Suppressor macrophage treated with lipopolysaccharide for 4 hours (primary cell): ENCODE data around the gene MMAA.
"Not testable (repeated sequence)": the region's sequence is repeated elsewhere in the genome, so short reads cannot be mapped to it uniquely, and the experiment has no call there.

Experiments used
- DNase-seq: peaks from one replicate; pipeline ENCODE4 v3.0.0-alpha.2; 2020

Gene MMAA

DNA sequence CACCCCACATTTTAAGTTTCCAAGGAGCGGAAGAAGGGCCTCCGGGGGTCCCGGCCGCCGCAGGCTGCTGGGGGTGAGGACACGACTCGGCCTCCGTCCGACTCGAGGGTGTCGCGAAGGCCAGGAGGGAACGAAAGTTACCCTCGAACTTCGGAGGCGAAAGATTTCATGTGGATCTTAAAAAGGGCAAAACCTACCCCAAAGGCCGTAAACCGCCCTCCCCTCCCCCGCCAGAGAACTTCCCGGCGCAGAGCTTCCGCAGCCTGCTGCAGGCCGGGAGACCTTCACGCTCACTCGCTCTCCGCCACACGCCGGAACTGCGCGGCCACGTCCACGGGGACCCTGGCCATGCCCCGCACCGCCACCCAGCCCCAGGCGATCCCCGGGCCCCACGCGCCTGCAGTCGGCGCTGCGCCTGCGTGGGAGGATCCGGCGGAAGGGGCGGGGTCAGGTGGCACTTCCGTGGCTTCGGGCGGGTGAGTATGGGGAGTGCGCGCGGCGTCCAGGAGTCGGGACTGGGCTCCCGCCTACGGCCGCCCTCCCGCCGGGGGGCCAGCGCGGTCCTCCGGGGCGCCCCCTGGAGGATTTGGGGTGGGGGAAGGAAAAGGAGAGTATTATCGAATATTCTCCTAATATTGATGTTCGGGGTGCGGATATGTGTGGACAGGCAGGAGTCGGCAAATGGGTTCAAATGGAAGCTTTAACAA, at the start of gene MMAA:
Gene MMAA (plus strand): TSS at position 454 of the 707 bp plus-strand sequence. CDS start 19,755 bp downstream, outside the sequence.
- DNase-seq, result peak; percentile 97

DNA sequence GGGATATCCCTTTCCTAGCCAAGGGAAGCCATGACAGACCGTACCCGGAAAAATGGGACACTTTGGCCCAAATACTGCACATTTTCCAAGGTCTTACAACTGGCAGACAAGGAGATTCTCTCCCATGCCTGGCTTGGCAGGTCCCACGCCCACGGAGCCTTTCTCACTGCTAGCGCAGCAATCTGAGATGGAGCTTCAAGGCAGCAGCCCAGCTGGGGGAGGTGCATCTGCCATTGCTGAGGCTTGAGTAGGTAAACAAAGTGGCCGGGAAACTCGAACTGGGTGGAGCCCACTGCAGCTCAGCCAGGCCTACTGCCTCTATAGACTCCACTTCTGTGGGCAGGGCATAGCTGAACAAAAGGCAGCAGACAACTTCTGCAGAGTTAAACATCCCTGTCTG, 44.6 kb upstream of the MMAA start:
- not testable (repeated sequence) for DNase-seq

DNA sequence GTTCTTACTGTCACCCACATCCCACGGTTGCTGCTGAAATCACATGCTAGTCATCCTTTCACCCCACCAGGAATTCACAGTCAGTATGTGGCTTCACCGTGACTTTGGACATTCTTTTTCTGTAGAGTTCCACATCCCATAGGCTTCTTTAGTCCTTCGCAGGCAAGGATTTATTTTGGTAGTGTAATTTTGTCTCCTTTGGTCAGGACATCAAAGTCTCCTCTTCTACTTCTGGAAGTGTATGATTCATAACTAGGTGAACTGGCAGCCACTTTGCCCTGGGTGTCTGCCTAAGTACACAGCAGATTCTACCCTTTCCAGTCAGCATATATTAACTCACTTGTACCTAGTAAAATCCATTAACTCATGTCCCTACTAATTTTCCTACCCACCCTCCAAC, 38.3 kb upstream of the MMAA start:
- DNase-seq, result no peak

DNA sequence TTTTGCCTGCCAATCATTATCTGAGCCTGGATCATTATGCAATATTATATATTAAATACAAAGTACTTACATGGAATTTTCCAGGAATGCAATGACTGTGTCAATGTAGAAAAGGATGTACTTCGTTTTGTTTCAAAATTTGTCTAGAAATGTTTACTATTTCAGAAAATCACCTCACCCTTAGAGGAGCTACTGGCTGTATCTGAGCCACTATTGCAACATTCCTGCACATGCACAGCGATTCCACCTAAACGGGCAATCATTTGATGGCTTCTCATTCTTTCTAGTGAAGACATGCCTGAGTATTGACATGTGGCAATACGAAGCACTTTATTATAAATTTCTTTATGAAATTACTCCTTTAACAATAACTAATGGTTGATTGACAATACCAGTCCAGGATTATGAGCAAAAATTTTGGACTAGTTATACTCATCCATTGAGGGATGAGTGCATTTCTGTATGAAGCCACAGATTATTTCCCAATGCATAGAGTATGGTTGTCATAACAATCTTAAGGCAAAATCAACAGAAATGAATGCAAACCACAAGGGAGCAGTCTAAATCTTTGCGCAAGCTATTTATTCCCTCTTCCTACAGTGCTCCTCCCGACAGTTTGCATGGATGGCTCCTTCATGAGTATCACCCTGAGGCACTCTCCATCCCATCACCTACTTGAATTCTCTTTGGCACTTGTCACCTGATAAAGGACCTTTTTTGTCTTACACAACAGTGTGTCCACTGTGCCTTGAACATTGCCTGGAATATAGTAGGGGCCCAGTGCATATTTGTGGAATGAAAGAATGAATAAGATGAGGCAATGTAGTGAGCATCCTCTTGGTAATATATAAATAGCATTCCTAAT, 35.8 kb upstream of the MMAA start:
- DNase-seq, result no peak

DNA sequence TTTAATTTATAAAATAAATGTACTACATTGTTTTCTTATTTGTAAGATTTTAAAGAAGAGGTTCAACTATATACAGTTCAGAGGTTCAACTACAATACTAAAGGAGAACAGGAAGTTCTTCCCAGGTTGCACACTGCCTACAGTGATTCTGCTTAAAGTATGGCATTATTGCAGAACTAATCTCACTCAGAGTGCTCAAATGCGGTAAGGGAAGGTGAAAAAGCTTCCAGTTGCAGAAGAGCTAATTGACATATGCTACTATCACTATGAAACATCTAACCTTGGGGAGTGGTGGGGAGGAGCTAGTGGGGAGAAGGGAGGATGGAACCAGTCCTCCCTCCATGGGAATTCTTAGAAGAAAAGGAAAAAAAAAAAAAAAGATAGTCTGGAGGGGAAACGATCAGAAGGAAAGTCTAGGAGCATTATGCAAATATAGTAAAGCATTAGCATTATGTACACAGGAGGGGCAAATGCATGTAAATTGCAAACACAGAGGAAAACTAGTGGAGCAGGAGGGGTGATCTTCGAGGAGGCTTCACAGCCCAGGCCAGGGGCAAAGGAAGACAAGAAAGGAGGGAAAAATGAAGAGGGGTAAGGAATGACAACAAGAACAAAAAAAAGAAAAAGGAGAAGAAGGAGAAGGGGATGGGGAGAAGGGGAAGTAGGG, 32.0 kb upstream of the MMAA start:
- no peak for DNase-seq

DNA sequence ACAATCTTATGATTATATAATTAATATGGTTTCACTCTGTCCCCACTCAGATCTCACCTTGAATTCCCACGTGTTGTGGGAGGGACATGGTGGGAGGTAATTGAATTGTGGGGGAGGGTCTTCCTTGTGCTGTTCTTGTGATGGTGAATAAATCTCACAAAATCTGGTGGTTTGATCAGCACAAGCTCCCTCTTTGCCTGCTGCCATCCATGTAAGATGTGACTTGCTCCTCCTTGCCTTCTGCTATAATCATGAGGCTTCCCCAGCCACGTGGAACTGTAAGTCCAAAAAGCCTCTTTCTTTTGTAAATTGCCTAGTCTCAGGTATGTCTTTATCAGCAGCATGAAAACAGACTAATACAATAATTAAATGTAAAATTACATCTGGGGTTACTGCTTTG, 29.8 kb upstream of the MMAA start:
- not testable (repeated sequence) for DNase-seq

DNA sequence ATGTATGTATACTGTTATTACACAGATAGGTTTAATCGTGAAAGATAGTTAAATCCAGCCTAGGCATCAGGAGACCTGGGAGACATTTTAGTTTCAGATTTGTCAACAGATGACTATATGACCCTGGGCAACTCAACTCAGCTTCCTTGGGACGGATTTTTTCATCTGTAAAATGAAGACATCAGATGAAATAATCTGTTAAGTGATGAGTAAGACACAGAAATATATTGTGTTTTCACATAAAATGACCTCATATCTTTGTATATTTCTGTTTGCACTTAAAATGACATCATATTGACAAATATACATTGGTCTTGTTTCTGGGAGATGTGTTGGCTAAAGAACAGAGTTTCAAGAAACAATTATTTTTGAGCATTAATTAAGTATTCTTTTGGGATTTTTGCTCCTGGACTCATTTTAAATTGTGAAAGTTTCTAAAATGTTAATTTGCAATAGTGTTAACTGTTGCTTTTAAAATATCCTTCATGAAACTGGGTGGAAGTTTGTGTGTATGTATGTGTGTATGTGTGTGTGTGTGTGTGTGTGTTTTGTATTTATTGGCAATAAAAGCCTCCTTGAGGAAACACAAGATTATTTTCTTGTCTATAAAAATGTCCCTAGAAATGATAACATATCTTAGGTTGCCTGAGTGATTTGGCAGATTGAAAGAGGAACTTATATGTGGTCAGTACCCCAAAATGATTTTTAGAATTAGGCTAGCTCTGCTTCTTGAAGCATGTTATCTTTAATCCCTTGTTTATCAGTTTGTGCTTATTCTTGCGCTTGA, 29.1 kb upstream of the MMAA start:
- DNase-seq, result peak; percentile 9

DNA sequence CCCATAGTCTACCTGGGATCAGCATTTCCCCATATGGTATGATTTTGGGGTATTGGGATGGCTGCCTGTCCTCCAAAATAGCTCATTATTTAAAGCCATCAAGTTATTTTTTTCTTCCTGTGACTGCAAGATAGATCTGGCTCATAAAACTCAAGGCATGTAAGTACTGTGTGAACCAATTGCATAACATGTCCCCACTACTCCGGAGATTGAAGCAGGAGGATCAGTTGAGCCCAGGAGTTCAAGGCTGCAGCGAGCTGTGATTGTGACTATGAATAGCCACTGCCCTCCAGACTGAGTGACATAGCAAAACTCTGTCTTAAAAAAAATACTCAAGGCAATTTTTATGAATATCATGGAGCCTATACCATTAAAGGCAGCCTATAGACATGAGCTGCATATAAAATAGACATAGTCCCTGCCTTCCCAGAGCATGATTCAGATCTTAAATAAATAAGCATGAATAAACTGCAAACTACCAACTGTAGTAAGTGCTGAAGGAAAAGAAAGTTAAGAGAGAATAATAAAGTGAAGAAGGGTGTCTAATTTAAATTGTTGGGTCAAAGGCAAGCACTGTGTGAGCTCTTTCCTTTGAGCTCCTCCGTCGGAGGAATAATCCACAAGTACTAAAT, 16.9 kb upstream of the MMAA start:
- DNase-seq, result no peak

DNA sequence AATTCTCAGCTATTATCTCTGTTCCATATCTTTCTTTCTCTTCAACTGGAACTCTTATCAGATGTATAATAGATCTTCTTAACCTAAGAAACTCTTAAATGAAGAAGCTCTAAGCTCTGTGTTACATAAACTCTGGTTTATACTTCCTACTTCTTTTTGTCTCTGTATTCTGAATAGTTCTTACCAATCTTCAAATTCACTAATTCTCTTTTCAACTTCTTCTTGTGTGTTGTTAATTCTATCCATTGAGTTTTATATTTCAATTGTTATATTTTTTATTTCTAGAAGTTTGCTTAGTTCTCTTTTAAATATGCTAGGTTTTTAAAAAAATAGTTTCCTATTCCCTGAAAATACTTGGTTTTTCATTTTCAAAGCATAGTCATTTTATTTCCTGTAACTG, 13.2 kb upstream of the MMAA start:
- DNase-seq, result no peak

DNA sequence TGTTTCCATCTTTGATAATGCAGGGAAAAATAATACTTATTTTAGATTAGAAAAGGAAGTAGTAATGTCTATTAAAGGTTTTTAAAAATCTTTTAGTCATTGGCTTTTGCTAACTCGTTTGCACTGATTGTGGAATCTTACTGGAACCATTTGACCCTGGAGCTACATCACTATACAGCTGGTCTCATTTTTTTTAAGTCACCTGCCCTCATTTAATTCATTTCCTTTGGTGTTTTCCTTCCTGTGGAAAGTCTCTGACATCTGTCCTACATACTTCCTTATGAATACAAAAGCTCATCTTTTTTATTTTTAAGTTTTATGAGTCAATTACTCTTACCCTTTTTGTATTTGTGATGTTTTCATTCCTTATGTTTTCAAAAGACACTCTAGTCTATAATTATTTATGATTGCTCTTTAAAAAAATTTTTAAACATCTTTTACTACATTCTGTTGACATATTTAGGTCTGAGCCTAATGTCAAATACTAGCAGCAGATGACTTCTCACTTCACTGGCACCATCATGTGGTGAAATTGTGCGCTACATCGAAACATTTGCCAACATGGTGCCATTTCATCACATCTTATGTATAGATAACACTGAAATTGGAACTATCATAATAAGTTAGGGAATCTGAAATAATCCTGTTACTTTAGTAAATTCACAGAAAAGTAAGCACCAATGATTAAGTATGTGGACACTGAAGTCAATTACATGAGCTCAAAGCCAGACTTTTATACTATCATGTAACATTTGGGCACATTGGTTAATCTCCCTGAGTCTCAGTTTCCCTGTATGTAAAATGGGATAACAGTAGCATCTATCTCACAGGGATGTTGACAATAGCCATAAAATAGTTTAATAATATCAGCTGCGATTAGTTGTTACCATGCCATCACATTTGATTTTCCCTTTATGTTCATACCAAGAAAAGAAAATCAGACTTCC, 9.4 kb upstream of the MMAA start:
- DNase-seq, result peak; percentile 78

DNA sequence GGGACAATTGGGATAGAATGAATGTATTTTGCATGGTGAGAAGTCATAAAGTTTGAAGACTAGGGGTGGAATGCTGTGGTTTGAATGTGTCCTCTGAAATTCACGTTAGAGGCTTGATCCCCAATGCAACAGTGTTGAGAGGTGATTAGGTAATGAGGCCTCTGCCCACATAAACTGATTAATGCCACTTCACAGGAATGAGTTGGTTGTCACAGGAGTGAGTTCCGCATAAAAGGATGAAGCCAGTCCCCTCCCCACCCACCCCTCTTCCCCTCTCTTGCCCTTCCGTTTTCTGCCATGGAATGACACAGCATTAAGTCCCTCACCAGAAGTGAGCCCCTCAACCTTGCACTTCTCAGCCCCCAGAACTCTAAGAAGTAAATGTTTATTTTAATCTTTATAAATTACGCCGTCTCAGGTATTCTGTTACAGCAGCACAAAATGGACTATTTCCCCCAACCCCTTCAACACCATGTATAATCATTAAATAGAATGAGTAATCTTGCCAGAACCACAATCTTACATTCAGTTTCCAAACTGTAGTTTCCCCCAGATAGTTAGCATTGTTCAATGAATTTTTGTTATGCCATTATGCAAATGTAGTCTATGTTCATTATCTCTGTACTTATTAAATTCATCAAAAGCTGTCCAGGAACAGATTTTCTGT, 5.5 kb upstream of the MMAA start:
- DNase-seq, result peak; percentile 70

DNA sequence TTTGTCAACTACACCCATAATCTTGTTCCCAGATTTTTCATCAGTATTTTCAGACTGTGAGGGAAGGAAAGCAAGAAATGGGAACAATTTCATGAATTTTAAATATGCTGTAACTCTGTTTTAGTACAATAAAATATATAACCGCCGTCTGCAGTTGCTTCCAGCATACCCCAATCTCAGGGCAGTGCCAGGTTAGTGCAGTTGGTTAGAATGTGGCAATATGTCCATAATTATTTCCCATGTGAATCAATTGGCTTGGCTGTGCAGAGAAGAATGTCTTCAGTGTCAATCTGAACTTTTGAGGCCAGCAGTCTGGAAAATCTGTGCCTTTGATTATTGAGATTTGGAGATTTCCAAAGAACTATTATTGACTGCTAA, 5.0 kb upstream of the MMAA start:
- DNase-seq, result no peak

DNA sequence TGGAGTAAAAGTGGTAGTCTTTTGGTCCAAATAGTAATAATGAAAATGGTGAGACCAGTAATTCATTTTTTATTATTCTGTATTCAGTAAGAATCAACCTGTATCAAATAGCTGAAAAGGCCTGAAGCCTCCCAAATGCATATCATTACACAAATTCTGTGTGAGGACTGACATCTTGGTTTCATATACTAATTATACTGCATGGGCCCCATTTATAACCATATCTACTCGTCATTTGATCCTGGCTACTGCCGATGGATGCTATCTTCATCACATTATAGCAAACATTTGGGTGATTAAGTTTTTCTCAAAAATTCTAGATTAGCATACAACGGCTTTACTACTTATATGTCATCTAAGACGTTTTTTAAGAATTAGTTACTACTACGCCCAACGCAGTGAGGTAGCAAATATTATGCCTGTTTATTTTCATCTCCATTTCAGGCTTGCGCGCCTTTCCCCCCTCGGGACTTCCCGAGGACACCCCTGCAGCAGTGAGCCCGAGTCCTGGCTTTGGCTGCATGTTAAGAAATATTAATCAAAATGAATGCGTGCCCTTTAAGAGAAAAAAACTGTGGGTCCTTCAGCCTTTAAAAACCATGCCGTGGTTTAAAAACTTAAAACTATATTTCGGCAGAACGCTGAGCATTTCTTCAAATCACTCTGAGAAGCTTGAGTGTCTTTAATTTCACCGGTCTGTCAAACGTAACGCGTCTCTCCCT, 814 bp upstream of the MMAA start:
- DNase-seq, result peak; percentile 12

DNA sequence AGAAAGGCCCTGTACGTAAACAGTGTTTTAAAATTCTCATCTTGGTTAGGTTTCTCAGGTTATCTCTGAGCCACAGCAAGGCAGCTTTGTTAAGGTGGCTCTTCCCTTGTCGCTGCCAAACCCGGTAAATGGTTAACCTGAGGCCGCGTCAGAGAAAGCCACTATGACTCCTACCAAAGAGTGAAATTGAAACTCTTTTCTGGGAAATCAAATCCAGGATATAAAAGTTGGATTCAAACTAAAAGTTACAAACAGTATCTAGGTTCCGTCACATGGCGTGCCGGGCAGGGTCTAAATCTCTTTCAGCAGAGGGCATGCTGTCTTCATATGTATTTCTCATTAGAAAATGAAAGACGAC, 433 bp downstream of the MMAA start:
- peak; percentile 83 for DNase-seq

DNA sequence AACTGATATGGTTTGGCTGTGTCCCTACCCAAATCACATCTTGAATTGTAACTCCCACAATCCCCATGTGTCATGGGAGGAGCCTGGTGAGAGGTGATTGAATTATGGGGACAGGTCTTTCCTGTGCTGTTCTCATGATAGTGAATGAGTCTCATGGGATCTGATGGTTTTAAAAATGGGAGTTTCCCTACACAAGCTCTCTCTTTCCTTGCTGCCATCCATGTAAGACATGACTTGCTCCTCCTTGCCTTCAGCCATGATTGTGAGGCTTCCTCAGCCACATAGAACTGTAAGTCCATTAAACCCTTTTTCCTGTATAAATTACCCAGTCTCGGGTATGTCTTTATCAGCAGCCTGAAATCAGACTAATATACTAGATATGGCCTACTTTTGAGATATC, 2.9 kb downstream of the MMAA start:
- DNase-seq, result not testable (repeated sequence)

DNA sequence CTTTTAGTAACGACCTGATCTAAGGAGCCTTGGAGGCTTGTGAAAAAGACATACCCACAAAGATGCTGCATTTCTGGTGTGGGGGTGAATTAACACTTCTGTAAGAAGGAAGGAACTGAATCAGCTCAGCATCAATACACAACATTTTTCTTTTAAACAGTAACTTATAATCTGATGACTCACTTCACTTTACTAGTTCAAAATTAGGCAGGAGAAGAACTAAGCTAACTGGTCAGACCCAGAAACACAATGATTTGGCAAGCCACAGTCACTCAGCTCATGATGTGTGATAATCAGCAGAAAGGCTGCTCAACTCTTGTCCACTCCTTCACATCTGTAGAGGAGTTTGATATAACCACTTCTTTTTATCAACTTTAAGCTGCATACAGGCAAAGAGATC, 4.6 kb downstream of the MMAA start:
- no peak for DNase-seq

DNA sequence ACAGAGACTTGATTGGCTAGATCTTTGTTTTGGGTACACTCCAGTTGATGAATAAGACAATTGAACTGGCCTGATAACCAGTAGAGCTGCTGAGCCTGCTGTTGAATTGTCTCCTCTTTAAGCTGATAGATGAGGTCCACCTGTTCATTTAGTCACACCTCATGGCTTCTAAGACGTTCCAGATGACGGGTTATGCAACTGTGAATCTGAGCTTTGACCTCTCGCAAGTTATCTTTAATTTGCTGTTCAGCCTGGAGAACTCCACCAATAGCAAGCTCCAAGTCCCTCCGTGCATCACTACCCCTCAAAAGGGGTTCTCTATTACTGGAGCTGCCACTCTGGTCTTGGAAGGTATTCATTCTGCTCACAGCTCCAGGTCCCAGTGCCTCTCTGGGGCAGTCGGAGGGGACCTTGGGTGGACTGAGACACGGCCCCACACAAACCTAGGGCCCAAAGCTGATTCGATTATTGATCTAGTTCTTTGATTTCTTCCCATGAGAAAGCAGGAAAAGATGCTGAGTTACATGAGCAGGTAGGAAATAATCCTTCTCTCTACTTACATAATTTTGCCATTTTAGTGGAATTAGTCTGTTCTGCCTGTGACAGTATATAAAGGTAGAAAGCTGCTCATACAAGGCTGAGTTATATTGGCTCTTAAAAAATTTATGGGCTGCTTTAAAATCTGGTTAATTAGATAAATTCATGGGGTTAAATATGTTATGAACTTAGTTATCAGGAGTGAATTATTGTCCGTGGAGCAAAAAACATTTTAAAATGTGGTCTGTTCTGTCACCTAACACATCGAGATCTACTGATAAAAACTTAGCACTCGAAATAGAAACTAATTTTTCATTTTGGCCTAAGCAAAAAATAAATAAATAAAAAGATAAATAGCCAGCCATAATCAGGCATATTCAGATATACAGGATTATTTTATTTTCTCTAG, 6.8 kb downstream of the MMAA start:
- DNase-seq, result no peak

DNA sequence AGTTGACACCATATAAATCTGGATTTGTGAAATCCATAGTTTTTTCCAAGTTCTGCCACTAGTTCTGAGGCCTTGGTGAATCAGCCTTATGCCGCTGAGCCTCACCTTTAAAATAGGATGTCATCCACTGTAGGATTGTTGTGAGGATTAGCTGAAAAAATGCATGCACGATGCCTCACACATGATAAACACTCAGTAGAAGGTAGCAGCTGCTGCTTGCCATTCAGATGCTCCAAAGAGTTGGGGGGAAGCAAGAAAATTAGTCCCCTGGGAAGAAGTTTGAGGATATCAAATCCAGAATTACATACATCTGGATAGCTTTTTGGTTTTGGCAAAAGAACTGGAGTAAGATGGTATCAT, 7.4 kb downstream of the MMAA start:
- DNase-seq, result no peak

DNA sequence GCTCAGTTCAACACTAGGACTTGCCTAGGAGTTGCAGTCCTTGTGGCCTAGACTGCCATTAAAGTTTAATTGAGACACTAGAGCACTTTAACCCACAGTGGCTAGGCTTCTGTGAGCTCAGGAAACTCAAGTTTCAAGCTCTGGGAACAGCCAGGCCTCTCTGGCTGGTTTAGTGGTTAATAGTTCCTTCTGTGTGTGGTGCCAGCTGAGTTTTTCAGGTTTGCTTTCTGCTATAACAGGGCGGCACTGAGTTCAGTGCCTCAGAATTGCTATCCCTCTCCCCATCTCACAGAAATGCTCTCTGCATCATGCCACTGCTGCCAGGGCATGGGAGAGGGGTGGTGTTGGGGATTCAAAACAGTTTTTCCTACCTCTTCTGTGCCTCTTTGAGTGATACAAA, 15.9 kb downstream of the MMAA start:
- DNase-seq, result no peak
